Parathyroid adenoma (tissue), 2 donors: ENCODE measurements around the gene GRID2IP.

Source experiments
- H2AFZ ChIP-seq: fragments of 300-600 bp; sonication (generic); one replicate; pipeline ENCODE4 v1.7.0; 2017; ENCODE audit warnings: antibody characterized with exemption, mild to moderate bottlenecking
- H3K27ac ChIP-seq: fragments of 300-600 bp; sonication (generic); one replicate; pipeline ENCODE4 v1.7.0; 2017
- H3K27me3 ChIP-seq: fragments of 300-600 bp; sonication (generic); one replicate; pipeline ENCODE4 v1.7.0; 2017; ENCODE audit warnings: low read length; ENCODE audit not compliant: control insufficient read depth, insufficient read depth
- H3K36me3 ChIP-seq: fragments of 300-600 bp; sonication (generic); one replicate; pipeline ENCODE4 v1.7.0; 2017; ENCODE audit warnings: low read length; ENCODE audit not compliant: control insufficient read depth, insufficient read depth
- H3K4me1 ChIP-seq: fragments of 300-600 bp; sonication (generic); one replicate; pipeline ENCODE4 v1.7.0; 2017; ENCODE audit warnings: control low read depth
- H3K4me2 ChIP-seq: fragments of 300-600 bp; sonication (generic); one replicate; pipeline ENCODE4 v1.7.0; 2017; ENCODE audit warnings: low read length
- H3K4me3 ChIP-seq: fragments of 300-600 bp; sonication (generic); one replicate; pipeline ENCODE4 v1.7.0; 2017; ENCODE audit warnings: low read depth, low read length
- H3K79me2 ChIP-seq: fragments of 300-600 bp; sonication (generic); one replicate; pipeline ENCODE4 v1.7.0; 2017; ENCODE audit warnings: control low read depth
- H3K9ac ChIP-seq: fragments of 300-600 bp; sonication (generic); one replicate; pipeline ENCODE4 v1.7.0; 2017; ENCODE audit warnings: mild to moderate bottlenecking
- H3K9me3 ChIP-seq: fragments of 300-600 bp; sonication (generic); one replicate; pipeline ENCODE4 v1.7.0; 2017; ENCODE audit warnings: low read length; ENCODE audit not compliant: control insufficient read depth
- CTCF ChIP-seq: fragments of 300-600 bp; sonication (generic); IDR thresholded peaks from one replicate; pipeline ENCODE4 v1.7.0; 2017; ENCODE audit warnings: antibody characterized with exemption, mild to moderate bottlenecking
- donor health status: primary hyperparathyroidism.

Gene GRID2IP

GRCh38 chr7:6510476-6511133 is 40.7 kb downstream of the GRID2IP start:
- H3K4me2 ChIP-seq, result no peak overlapping the region
- H3K9me3 ChIP-seq, result no peaks in the 10 kb centered on the region
- TF ChIP-seq CTCF, result no peak
- no peak overlapping the region for H3K27ac ChIP-seq
- no peak overlapping the region for H2AFZ ChIP-seq
- no peak overlapping the region for H3K4me3 ChIP-seq
- H3K36me3 ChIP-seq, result no peaks in the 10 kb centered on the region
- no peaks in the 10 kb centered on the region for H3K27me3 ChIP-seq
- no peaks in the 10 kb centered on the region for H3K79me2 ChIP-seq
- no peaks in the 10 kb centered on the region for H3K4me1 ChIP-seq
- no peak overlapping the region for H3K9ac ChIP-seq

- Histone ChIP-seq H3K9ac (no peak overlapping the region), H3K27ac (no peak overlapping the region), H3K79me2 (no peaks in the 10 kb centered on the region), H3K36me3 (no peaks in the 10 kb centered on the region), H3K27me3 (no peaks in the 10 kb centered on the region), H3K4me1 (no peaks in the 10 kb centered on the region), H3K9me3 (no peaks in the 10 kb centered on the region), H3K4me2 (no peak overlapping the region), H2AFZ (no peak overlapping the region), H3K4me3 (no peak overlapping the region)
- no peak for TF ChIP-seq CTCF
Measured at GRCh38 chr7:6508950-6509349, 42.3 kb downstream of the GRID2IP start.

- Histone ChIP-seq H3K4me2 (no peak overlapping the region), H2AFZ (no peak overlapping the region), H3K27ac (no peak overlapping the region), H3K9me3 (no peaks in the 10 kb centered on the region), H3K36me3 (no peaks in the 10 kb centered on the region), H3K79me2 (no peaks in the 10 kb centered on the region), H3K27me3 (no peaks in the 10 kb centered on the region), H3K4me3 (no peak overlapping the region), H3K9ac (no peak overlapping the region), H3K4me1 (no peaks in the 10 kb centered on the region)
- no peak for TF ChIP-seq CTCF
Measured at GRCh38 chr7:6508539-6508938, 42.7 kb downstream of the GRID2IP start.

- H3K4me2 ChIP-seq, result no peak overlapping the region
- no peaks in the 10 kb centered on the region for H3K79me2 ChIP-seq
- H3K27me3 ChIP-seq, result no peaks in the 10 kb centered on the region
- no peaks in the 10 kb centered on the region for H3K4me1 ChIP-seq
- no peak overlapping the region for H2AFZ ChIP-seq
- no peak overlapping the region for H3K9ac ChIP-seq
- no peak for TF ChIP-seq CTCF
- H3K27ac ChIP-seq, result no peak overlapping the region
- no peak overlapping the region for H3K4me3 ChIP-seq
- no peaks in the 10 kb centered on the region for H3K9me3 ChIP-seq
- H3K36me3 ChIP-seq, result no peaks in the 10 kb centered on the region
Measured at GRCh38 chr7:6507906-6508305, 43.4 kb downstream of the GRID2IP start.
